GM23338 (cell line): ENCODE results near the gene B4GALT1. TPM values are rescaled to one million over a fixed set of nuclear protein-coding genes. Genes with fewer than 3 reads are reported as not detected.

Source experiments
- ATAC-seq: fragments of 200-7000 bp; cut with Tn5 transposase; 3 replicates; pipeline ENCODE4 v1.9.1; 2020
- DNase-seq: peaks from one replicate; pipeline ENCODE4 v3.0.0-alpha.2; 2015; ENCODE audit warnings: low spot score
- H2AFZ ChIP-seq: fragments of 200-600 bp; sonication (generic); 2 replicates; pipeline ENCODE4 v1.8.0; 2016; ENCODE audit warnings: antibody characterized with exemption, mild to moderate bottlenecking, moderate library complexity
- H3F3A ChIP-seq: fragments of 200-600 bp; sonication (generic); replicated peaks from 2 replicates; pipeline ENCODE4 v1.8.0; 2017; ENCODE audit warnings: antibody characterized with exemption, mixed run types, low read depth
- H3K27ac ChIP-seq: fragments of 200-600 bp; sonication (generic); 2 replicates; pipeline ENCODE4 v1.6.1; 2016; ENCODE audit warnings: low read depth
- H3K27me3 ChIP-seq: fragments of 200-600 bp; sonication (generic); 2 replicates; pipeline ENCODE4 v1.8.0; 2016; ENCODE audit warnings: mild to moderate bottlenecking, mixed run types, moderate library complexity; ENCODE audit not compliant: insufficient read depth
- H3K36me3 ChIP-seq: fragments of 200-600 bp; sonication (generic); 2 replicates; pipeline ENCODE4 v1.8.0; 2016; ENCODE audit warnings: mild to moderate bottlenecking; ENCODE audit not compliant: insufficient read depth
- H3K4me1 ChIP-seq: fragments of 200-600 bp; sonication (generic); 2 replicates; pipeline ENCODE4 v1.8.0; 2016; ENCODE audit warnings: mild to moderate bottlenecking, moderate library complexity; ENCODE audit not compliant: insufficient read depth
- H3K4me2 ChIP-seq: fragments of 200-600 bp; sonication (generic); 2 replicates; pipeline ENCODE4 v1.7.1; 2017; ENCODE audit warnings: mixed run types
- H3K4me3 ChIP-seq: fragments of 200-600 bp; sonication (generic); 2 replicates; pipeline ENCODE4 v1.6.1; 2016; ENCODE audit warnings: mixed run types
- H3K79me2 ChIP-seq: fragments of 200-600 bp; sonication (generic); replicated peaks from 2 replicates; pipeline ENCODE4 v1.8.0; 2017; ENCODE audit warnings: mild to moderate bottlenecking; ENCODE audit not compliant: insufficient read depth
- H3K9me2 ChIP-seq: fragments of 200-600 bp; sonication (generic); 2 replicates; pipeline ENCODE4 v1.8.0; 2017; ENCODE audit not compliant: insufficient read depth
- H4K20me1 ChIP-seq: fragments of 200-600 bp; sonication (generic); replicated peaks from 2 replicates; pipeline ENCODE4 v1.8.0; 2017; ENCODE audit warnings: mild to moderate bottlenecking; ENCODE audit not compliant: insufficient read depth
- H3K27ac Mint-ChIP-seq: 2 replicates; pipeline ENCODE4 v1.8.0; 2020; ENCODE audit warnings: inconsistent platforms, mild to moderate bottlenecking, moderate library complexity, mixed read lengths
- H3K27me3 Mint-ChIP-seq: 3 replicates; pipeline ENCODE4 v1.8.0; 2022; ENCODE audit warnings: low read depth, mild to moderate bottlenecking, moderate library complexity, mixed read lengths, inconsistent platforms; ENCODE audit not compliant: insufficient read depth, poor library complexity
- H3K36me3 Mint-ChIP-seq: 3 replicates; pipeline ENCODE4 v1.8.0; 2021; ENCODE audit warnings: low read depth, mild to moderate bottlenecking, inconsistent platforms, moderate library complexity, mixed read lengths
- H3K4me1 Mint-ChIP-seq: 3 replicates; pipeline ENCODE4 v1.8.0; 2020; ENCODE audit warnings: mild to moderate bottlenecking, inconsistent platforms, mixed read lengths
- H3K4me3 Mint-ChIP-seq: 3 replicates; pipeline ENCODE4 v1.8.0; 2021; ENCODE audit warnings: moderate library complexity, mild to moderate bottlenecking, inconsistent platforms, mixed read lengths
- H3K9me3 Mint-ChIP-seq: 3 replicates; pipeline ENCODE4 v1.8.0; 2020; ENCODE audit warnings: moderate library complexity, mild to moderate bottlenecking, inconsistent platforms, mixed read lengths
- CREB1 ChIP-seq: fragments of 250-450 bp; sonication (Bioruptor Pico); IDR thresholded peaks from 2 replicates; pipeline ENCODE4 v1.5.0; 2020; ENCODE audit warnings: low read depth, mild to moderate bottlenecking, moderate library complexity
- CTCF ChIP-seq, 2 experiments: fragments of 200-600 bp in 1 of 2; sonication (generic) in 1 of 2; conservative IDR thresholded peaks; 2 replicates each; pipeline versions ENCODE4 v1.5.1 to v1.6.1; 2016 to 2017; ENCODE audit warnings: antibody characterized with exemption in 2 of 2, low read depth in 2 of 2, mild to moderate bottlenecking in 2 of 2, moderate library complexity in 1 of 2
- ETS1 ChIP-seq: IDR thresholded peaks from 2 replicates; pipeline ENCODE4 v1.6.1; 2016; ENCODE audit warnings: antibody characterized with exemption
- EZH2 ChIP-seq: fragments of 200-600 bp; sonication (generic); IDR thresholded peaks from one replicate; pipeline ENCODE4 v1.8.0; 2017; ENCODE audit warnings: antibody characterized with exemption, mild to moderate bottlenecking, low read depth; ENCODE audit not compliant: unreplicated experiment
- EZH2phosphoT487 ChIP-seq: fragments of 200-600 bp; sonication (generic); IDR thresholded peaks from one replicate; pipeline ENCODE4 v1.8.1; 2018; ENCODE audit warnings: antibody characterized with exemption; ENCODE audit not compliant: unreplicated experiment
- JUNB ChIP-seq: IDR thresholded peaks from one replicate; pipeline ENCODE4 v1.6.1; 2016; ENCODE audit warnings: antibody characterized with exemption; ENCODE audit not compliant: unreplicated experiment
- NANOG ChIP-seq: IDR thresholded peaks from 2 replicates; pipeline ENCODE4 v1.6.1; 2016; ENCODE audit warnings: antibody characterized with exemption, borderline replicate concordance
- POLR2AphosphoS5 ChIP-seq: IDR thresholded peaks from 2 replicates; pipeline ENCODE4 v1.6.1; 2016; ENCODE audit warnings: antibody characterized with exemption, low read depth
- REST ChIP-seq: IDR thresholded peaks from one replicate; pipeline ENCODE4 v1.6.1; 2018; ENCODE audit warnings: antibody characterized with exemption; ENCODE audit not compliant: unreplicated experiment
- STAT1 ChIP-seq: IDR thresholded peaks from one replicate; pipeline ENCODE4 v1.6.1; 2016; ENCODE audit warnings: antibody characterized with exemption; ENCODE audit not compliant: unreplicated experiment
- ZNF331 ChIP-seq: fragments of 250-450 bp; sonication (Bioruptor Pico); IDR thresholded peaks from 2 replicates; pipeline ENCODE4 v1.5.0; 2020; ENCODE audit warnings: low read depth, mild to moderate bottlenecking, moderate library complexity
- polyA plus RNA-seq: library from polyadenylated mRNA; unstranded; fragments of >200 nt; fragmentation: Nextera tagmentation; extraction: Ambion mirVana; gene quantifications from 2 replicates; pipeline ENCODE4 v1.2.1, GENCODE V29; 2016
- total RNA-seq: library from RNA; depleted of rRNA; stranded (reverse); fragments of >200 nt; shearing (Covaris generic); gene quantifications from 2 replicates; pipeline ENCODE4 v1.2.3, GENCODE V29; 2014

The B4GALT1 gene
- total and polyA plus RNA-seq, 2 experiments from 2014 or later = 6.3 to 15.8 TPM

GRCh38 chr9:33187519-33188218, 20.5 kb upstream of the B4GALT1 start:
- Histone ChIP-seq H4K20me1 (no peaks in the 10 kb centered on the region), H2AFZ (peak overlapping the region; percentile 82), H3F3A (no peaks in the 10 kb centered on the region), H3K4me3 (no peak overlapping the region), H3K27ac (no peak overlapping the region), H3K4me2 (no peak overlapping the region), H3K9me2 (no peaks in the 10 kb centered on the region), H3K27me3 (no peaks in the 10 kb centered on the region), H3K79me2 (no peaks in the 10 kb centered on the region), H3K36me3 (no peaks in the 10 kb centered on the region), H3K4me1 (no peaks in the 10 kb centered on the region)
- ATAC-seq (peak; percentile 74), DNase-seq (no peak)
- Mint-ChIP-seq H3K27me3 (peaks cover 1% of the 10 kb centered on the region), H3K36me3 (no peaks in the 10 kb centered on the region), H3K4me3 (no peak overlapping the region), H3K9me3 (no peaks in the 10 kb centered on the region; the same call in 2 of the 3 replicates), H3K4me1 (peaks cover 15% of the 10 kb centered on the region), H3K27ac (no peak overlapping the region)
- TF ChIP-seq STAT1 (no peak), JUNB (no peak), ETS1 (no peak), EZH2 (no peak), CTCF (conservative IDR thresholded peaks at IDR 0.05; ENCODE audit: low read depth in 2 of 2) (no peak), POLR2AphosphoS5 (no peak)

- H3K27ac Mint-ChIP-seq = no peak overlapping the region
- no peaks in the 10 kb centered on the region for H3K4me1 ChIP-seq
- H2AFZ ChIP-seq = no peak overlapping the region
- ATAC-seq (no peak), DNase-seq (no peak)
- H3F3A ChIP-seq = no peaks in the 10 kb centered on the region
- H3K4me1 Mint-ChIP-seq = peaks cover 15% of the 10 kb centered on the region
- H3K27me3 ChIP-seq = no peaks in the 10 kb centered on the region
- no peak overlapping the region for H3K4me2 ChIP-seq
- no peak overlapping the region for H3K4me3 ChIP-seq
- no peaks in the 10 kb centered on the region for H4K20me1 ChIP-seq
- H3K36me3 ChIP-seq = no peaks in the 10 kb centered on the region
- H3K9me3 Mint-ChIP-seq = no peaks in the 10 kb centered on the region; the same call in 2 of the 3 replicates
- no peaks in the 10 kb centered on the region for H3K36me3 Mint-ChIP-seq
- H3K27ac ChIP-seq = no peak overlapping the region
- no peaks in the 10 kb centered on the region for H3K9me2 ChIP-seq
- peaks cover 1% of the 10 kb centered on the region for H3K27me3 Mint-ChIP-seq
- no peak overlapping the region for H3K4me3 Mint-ChIP-seq
- no peaks in the 10 kb centered on the region for H3K79me2 ChIP-seq
- TF ChIP-seq ETS1 = no peak
- TF ChIP-seq JUNB = no peak
- no peak for TF ChIP-seq ZNF331
- no peak for TF ChIP-seq NANOG
- TF ChIP-seq REST = no peak
- TF ChIP-seq CREB1 (CRISPR knock-in tag) = no peak
- TF ChIP-seq EZH2phosphoT487 = no peak
- no peak for TF ChIP-seq EZH2
These were observed 19.5 kb upstream of the B4GALT1 start for GRCh38 chr9:33186457-33187168.
